Activated naive CD4-positive, alpha-beta T cell (primary cell): ENCODE measurements around the gene EFNA5.
"Not testable (repeated sequence)": the region's sequence is repeated elsewhere in the genome, so short reads cannot be mapped to it uniquely, and the experiment has no call there.

Experiments
- DNase-seq, 4 experiments: peaks; one replicate each; lab custom pipeline; 2025; lab: John Stamatoyannopoulos, UW

The EFNA5 gene

GRCh38 chr5:107368615-107369014, 302.1 kb downstream of the EFNA5 start:
- DNase-seq, result no peak

DNA sequence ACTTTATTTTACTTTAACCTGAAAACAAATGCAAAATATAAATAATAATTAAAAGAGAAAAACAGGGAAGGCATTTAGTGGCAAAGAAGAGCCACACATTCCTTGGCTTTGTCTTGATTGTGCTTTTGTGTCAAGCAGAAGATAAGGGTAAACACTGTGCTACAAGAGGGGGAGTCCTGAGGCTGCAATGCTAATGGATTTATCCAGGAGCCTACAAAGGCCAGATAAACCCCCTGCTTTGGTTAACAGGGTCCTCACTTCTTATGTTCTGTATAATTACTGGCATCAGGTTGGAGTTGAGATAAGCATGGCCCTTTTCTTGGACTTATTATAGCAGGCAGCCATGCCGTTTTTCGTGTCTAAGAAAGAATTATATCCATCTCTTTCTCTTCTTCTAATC, 302.8 kb downstream of the EFNA5 start:
- DNase-seq, result no peak

DNA sequence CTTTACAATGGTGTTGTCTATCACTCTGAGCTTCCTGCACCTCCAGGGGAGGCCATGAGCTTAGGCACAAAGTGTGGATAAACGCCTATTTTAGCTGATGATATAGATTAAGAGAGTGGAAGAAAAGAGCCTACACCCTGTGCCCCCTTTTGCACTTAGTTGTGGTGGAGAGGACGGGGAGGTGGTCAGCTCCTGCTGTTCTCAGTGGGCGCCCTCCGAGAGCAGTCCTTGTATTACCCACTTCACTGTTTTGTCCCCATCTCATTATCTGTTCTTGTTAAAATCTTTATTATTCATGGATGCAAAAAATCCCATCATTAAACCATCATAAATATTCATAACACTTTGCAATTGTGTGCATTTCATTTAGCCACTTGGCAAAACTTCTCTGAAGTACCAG, 303.3 kb downstream of the EFNA5 start:
- no peak for DNase-seq

DNA sequence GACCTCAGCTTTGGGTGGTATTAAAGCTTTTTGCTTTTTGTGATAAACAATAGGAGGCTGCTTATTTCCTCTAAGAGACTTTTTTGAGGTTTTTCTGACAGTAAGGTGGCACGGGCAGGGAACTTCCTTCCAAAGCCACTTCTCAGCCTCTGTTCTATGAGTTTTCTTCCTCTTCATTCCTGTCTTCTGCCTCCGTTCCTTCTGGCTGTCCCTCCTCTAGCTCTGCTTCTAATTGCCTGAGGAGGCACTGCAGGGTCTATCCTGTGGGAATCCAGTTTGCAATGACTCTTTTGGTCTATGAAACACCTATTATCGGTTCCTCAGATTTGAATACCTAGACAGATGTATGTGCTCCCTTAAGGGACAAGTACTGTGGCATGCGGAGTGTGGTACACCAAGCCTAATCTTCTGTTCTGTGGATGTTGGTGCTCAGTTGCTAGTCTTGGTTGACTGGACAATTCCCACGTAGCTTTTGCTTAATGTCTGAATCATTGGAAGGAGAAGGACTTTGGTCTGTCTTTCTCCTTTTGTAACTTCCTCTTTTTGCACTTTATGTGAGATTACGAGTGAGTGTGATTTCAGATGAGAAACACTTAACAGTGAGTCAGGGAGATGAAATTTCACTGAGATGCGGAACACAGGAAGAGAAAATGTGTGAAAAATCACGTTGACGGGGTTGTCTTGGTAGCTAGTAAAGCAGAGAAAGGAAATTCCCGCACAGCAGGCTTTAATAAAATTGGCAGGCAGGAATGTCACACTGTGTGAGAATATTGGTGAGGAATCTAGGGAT, 305.2 kb downstream of the EFNA5 start:
- no peak for DNase-seq

GRCh38 chr5:107364443-107365319, 306.1 kb downstream of the EFNA5 start:
- DNase-seq, result no peak

DNA sequence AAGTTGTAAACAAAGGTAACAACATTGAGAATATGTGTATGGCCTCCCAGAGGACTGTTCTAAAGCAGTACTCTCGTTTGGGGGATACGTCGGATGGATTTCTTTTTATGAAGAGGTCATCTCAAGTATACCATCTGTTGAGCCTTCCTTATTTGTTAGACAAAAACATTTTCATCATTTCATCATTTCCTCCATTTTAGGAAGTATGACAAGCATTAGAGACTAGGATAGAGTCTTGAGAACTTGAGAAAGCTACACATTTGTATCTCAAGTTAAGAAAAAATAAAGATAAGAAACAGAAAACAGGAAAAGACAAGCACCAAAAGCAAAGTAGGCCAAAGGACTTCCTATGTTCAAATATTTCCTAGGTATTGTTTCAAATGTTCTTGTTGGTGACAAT, 307.0 kb downstream of the EFNA5 start:
- no peak for DNase-seq

GRCh38 chr5:107361945-107362344, 308.8 kb downstream of the EFNA5 start:
- DNase-seq, result no peak

GRCh38 chr5:107359916-107360234, 310.9 kb downstream of the EFNA5 start:
- no peak for DNase-seq

DNA sequence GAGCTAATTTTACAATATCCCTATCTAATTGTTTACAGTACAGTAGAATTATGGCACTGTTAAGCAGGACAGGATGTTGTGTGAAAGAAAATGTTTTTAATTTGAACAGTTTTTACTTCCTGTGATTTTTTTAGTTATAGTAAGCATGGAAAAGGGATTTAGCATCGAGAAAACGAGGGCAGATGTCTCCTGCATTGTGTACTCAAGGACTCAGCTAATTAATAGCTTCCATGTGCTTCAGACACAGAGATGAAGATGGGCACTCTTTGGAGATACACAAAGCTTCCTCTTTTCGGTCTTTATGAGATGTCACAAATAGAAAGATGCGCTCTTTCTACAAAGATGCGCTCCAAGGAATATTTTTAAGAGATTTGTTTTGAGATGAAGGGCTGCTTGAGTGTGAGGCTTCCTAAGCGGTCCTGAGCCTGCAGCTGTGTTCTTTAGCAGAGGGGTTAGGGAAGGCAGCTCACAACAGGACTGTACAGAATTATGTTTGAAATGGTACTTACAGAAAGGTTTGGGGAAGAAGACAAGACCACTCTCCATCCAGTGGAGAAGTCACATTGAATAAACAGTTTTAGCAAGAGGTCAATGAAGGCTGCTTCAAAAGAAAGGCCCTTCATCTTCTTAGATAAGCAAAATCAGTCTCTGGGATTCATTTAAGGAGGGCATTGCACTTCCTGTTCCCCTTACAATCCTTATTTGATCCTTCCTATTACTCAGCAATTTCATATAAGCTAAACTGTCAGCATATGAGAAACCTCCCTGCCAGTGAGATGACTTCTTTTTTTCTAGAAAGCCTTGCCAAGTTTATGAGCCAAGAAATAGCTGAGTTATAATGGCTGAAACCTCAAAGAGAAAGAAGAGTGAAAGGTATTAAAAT, 311.5 kb downstream of the EFNA5 start:
- DNase-seq, result no peak

- no peak for DNase-seq
Measured at GRCh38 chr5:107356891-107357290, 313.8 kb downstream of the EFNA5 start.

DNA sequence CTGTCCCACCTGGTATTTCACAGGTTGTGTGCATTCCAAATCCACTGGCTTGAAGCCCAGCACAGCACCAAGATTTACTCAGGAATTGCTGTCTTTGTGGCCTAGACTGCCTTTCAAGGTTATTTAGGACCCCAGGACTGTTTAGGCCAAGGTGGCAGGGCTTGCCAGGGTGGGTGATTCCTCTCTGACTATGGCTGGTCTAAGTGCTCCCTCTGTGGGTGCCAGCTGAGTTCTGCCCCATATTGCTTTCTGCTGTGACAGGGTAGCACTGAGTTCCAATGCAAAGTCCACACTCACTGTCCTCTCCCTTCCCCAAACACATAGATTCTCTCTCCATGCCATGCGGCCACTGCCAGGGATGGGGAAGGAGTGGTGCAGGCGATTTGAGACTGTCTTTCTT, 318.2 kb downstream of the EFNA5 start:
- no peak for DNase-seq

- DNase-seq, result not testable (repeated sequence)
Measured at GRCh38 chr5:107346580-107346979, 324.2 kb downstream of the EFNA5 start.

DNA sequence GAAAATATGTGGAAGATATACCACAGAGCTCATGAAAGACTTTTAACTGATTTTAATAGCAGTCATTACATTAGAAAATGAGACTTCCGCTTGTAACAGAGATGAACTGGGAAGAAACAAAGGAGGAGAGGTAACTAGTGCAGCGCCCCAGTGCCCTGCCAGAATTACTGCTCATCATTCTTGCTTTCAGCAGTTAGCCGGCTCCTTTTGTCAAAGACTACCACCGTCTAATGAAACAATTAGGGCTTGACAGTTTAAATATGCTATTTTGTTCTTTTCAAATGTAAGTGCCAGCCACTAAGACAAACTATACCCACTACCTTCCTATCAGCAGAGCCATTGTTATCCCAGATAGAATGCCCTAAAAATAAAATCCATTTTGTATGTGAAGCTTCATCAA, 328.4 kb downstream of the EFNA5 start:
- no peak for DNase-seq

GRCh38 chr5:107341376-107342084, 329.2 kb downstream of the EFNA5 start:
- DNase-seq, result no peak

GRCh38 chr5:107340631-107341030, 330.1 kb downstream of the EFNA5 start:
- DNase-seq, result no peak

DNA sequence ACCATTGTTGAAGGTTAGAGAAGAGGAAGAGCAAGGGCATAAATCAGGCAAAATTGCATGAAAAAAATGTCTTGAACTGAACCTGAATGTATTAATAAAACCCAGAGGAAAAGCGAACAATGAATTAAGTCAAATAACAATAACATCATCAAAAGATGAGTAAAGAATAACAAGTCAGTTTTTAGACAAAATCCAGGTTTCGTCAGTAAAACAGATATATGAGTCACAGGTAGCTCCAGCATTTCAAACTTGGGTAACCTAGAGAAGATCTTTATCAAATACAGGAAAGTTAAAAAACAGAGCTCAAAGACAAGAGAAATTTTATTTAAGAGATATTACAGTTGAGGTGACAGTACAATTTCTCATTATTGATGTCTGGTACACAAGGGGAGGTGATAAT, 332.4 kb downstream of the EFNA5 start:
- DNase-seq, result no peak

GRCh38 chr5:107337281-107337680, 333.5 kb downstream of the EFNA5 start:
- no peak for DNase-seq

GRCh38 chr5:107331882-107332281, 338.9 kb downstream of the EFNA5 start:
- DNase-seq, result no peak

DNA sequence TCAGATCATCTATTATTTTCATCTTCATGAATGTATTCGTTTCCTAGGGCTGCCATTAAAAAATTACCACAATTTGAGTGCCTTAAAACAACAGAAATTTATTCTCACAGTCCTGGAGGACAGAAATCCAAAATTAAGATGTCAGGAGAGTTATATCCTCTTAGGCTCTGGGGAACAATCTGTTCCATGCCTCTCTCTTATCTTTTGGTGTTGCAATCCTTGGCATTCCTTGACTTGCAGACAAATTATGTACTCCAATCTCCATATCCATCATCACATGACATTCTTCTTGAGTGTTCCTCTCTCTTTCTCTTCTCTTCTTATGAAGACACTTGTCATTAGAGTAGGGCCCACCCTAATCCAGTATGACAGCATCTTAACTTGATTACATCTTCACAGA, 339.4 kb downstream of the EFNA5 start:
- DNase-seq, result no peak

DNA sequence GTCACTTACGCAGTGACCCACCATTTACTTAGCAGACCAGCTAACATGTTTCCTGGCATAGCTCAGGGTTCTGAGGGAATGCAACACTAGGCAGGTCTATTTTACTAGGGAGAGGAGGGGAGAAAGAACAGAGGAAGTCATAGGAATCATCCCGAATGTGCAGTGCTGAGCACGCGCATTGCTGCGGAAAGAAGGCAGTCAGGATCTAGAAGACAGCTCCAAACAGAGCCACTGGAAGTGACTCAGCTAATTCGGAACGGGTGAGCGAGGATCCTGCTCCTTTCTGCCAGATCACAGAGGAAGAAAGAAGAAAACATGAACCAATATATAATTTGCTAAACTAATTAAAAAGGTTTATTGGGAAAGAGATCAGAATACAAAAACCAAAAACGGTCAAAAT, 339.8 kb downstream of the EFNA5 start:
- no peak for DNase-seq

DNA sequence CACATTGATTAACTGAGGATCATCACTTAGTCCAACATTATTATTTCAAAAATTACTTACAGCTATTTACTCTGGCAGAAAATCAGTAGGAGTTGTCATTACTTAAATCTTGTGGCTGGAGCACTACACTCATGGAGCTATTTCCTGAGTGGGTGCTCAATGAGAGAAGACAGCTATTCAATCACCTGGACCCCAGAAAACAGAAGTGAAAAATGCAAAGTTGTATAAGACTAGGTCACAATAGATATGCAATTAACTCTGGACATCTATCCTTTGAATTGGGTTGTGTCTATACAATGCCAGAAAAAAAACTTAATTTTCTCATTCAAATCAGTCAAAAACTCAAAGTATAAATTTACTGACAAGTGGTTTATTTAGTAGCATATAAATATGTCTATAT, 340.9 kb downstream of the EFNA5 start:
- DNase-seq, result no peak
